GM10248 (cell line): ENCODE results near the gene CTRL.
A peak's percentile ranks its signal among the peaks of the same experiment; 100 is the strongest.

ENCODE experiments used
- CTCF ChIA-PET: fragments of 300-600 bp; sonication (Branson Sonifier 250); formaldehyde crosslinking; extraction: SDS; loops from one replicate; lab custom pipeline; 2021; ENCODE audit warnings: antibody characterized with exemption; lab: Yijun Ruan, JAX
- POLR2A ChIA-PET: fragments of 350-650 bp; sonication (Branson Sonifier 250); formaldehyde crosslinking; extraction: SDS; loops from one replicate; lab custom pipeline; 2020; ENCODE audit warnings: antibody characterized with exemption; lab: Yijun Ruan, JAX
- DNase-seq: peaks from one replicate; pipeline ENCODE4 v3.0.0; 2012; ENCODE audit errors: extremely low spot score
- TF ChIP-seq, protein P1 (sequence below): IDR thresholded peaks from 2 replicates; pipeline ENCODE4 v1.5.1; 2012; ENCODE audit warnings: mild to moderate bottlenecking, low read depth; ENCODE audit errors: extremely low read depth, missing control alignments, control extremely low read depth

The CTRL gene

GRCh38 chr16:67967183-67967957, 35.7 kb upstream of the CTRL start:
- TF ChIP-seq, protein P1, sequence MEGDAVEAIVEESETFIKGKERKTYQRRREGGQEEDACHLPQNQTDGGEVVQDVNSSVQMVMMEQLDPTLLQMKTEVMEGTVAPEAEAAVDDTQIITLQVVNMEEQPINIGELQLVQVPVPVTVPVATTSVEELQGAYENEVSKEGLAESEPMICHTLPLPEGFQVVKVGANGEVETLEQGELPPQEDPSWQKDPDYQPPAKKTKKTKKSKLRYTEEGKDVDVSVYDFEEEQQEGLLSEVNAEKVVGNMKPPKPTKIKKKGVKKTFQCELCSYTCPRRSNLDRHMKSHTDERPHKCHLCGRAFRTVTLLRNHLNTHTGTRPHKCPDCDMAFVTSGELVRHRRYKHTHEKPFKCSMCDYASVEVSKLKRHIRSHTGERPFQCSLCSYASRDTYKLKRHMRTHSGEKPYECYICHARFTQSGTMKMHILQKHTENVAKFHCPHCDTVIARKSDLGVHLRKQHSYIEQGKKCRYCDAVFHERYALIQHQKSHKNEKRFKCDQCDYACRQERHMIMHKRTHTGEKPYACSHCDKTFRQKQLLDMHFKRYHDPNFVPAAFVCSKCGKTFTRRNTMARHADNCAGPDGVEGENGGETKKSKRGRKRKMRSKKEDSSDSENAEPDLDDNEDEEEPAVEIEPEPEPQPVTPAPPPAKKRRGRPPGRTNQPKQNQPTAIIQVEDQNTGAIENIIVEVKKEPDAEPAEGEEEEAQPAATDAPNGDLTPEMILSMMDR: peak; percentile 23
- DNase-seq: no peak
- ChIA-PET POLR2A (no interaction called here), CTCF (interaction anchor here (0.8 to 2.1 kb wide), 6 partner anchors 14 to 74 kb away, joined by 3 to 6 read pairs (median 4); no protein-coding TSS in a partner anchor)

DNA sequence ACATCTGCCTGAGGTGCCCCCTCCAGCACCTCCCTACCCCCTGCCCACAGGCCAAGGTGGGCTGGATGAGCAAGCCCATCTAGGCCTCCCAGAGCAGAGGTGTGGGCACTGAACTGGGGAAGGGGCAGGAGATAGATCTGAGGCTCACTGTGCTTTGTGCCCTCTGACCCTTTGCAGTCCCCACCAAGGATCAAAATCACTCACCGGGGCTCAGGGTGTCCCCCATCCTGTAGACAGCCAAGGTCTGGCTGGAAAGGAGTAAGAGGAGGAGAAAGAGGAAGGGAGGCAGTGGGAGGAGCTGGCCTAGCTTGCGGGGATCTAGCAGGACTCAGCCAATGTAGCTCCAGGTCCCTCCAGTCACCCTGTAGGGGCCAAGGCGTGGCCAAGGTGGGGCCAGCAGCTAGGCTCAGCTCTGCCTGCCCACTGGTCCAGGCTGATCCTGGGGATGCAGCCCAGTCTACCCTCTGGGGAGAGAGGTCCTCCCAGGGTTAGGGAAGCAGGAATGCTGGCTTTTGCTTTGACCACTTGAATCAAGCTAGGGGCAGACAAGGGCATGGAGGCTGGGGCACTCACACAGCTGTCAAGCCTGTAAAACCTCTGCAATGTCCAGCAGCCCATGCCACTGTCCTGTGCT, 35.0 kb upstream of the CTRL start:
- TF ChIP-seq, protein P1: no peak
- CTCF ChIA-PET: interaction anchor here (0.8 to 2.1 kb wide), 8 partner anchors 11 to 150 kb away, joined by 3 to 6 read pairs (median 3); no protein-coding TSS in a partner anchor
- POLR2A ChIA-PET: no interaction called here
- DNase-seq: no peak

DNA sequence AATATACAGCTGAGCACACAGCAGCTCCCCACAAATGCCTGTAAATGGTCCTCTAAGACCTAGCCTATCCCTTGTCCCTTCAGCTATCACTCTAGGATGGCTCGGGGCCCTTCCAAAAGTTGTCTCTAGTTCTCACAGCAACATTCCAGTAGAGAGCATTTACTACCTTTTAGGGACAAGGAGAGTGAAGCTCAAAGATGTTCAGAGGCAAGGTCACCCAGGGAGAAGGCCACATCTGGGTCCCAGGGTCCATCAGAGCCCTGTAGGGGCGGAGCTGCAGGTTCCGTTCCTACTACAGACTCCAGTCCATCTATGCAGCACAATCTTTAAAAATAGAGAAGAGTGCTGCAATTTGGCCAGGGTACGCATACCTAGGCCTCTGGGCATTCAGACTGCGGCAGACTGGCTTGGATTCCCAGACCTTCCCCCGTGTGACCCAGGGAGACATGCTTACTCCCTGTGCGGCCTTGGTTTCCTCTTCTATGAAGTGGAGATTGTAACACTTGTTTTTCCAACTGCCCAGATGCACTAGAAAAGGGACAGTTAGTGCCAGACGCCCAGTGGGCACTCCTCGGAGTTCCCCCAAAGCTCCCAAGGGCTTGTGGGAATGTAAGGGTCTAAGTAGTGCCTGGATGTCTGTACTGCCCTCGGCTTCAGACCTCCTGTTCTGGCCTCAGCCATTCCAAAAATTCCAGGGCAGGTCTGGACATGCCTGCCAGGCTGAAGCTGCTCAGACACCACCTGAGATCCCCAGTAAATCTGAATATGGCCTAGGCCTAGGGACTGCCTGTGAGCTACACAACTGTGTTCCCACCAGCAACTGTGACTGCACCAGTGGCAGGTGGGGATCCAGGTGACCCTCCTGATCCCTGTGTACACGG, 34.2 kb upstream of the CTRL start:
- no peak for DNase-seq
- TF ChIP-seq, protein P1: no peak
- ChIA-PET CTCF (interaction anchor here (0.8 to 2.2 kb wide), 13 partner anchors 10 to 149 kb away, joined by 3 to 9 read pairs (median 3); partner anchors contain the start of gene LCAT), POLR2A (no interaction called here)

DNA sequence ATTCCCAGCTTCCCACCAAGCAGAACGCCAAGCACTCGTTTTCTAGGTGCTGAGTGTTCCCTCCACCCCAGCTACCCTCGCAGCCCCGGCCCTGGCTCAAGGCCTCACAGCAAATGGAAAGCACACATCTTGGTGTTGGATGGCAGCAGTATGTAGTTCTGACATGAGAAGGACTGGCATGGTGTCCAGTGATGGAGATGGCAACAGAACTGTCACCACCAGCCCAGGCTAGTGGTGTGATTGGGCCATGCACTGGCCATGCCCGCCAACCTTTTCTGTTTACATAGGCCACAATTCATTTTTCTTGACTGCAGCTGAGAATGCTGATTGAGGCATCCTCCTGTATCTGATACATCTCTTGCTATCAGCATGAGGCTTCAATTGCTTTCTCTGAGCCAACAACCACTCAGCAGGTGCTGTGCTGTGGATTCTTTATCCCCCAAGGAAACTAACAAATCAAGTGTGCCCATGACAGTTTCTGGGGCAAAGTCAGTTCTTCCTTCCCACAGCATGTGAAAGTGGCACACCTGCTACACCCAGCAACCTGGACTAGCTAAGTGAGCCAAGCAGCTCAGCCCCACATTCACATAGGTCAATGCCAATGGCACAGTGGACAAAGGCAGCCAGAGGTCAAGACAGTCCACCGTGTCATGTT, 32.9 kb upstream of the CTRL start:
- TF ChIP-seq, protein P1: no peak
- CTCF ChIA-PET: interaction anchor here (0.7 to 2.2 kb wide), 5 partner anchors 12 to 76 kb away, joined by 3 to 9 read pairs (median 4); no protein-coding TSS in a partner anchor
- POLR2A ChIA-PET: interaction anchor here (0.7 kb wide), 1 partner anchor 29 kb away, joined by 3 read pairs; no protein-coding TSS in a partner anchor
- no peak for DNase-seq

- no peak for DNase-seq
- CTCF ChIA-PET: interaction anchor here (0.7 to 2.2 kb wide), 3 partner anchors 31 to 77 kb away, joined by 3 to 9 read pairs (median 5); no protein-coding TSS in a partner anchor
- TF ChIP-seq, protein P1: no peak
- POLR2A ChIA-PET: interaction anchor here (0.7 kb wide), 1 partner anchor 28 kb away, joined by 3 read pairs; no protein-coding TSS in a partner anchor
Measured at GRCh38 chr16:67963662-67964321, 32.1 kb upstream of the CTRL start.
